ENCODE measurements around the gene GCC2.

GRCh38 chr2:108548208-108549003 lies 99.4 kb downstream of the GCC2 start:
- TF ChIP-seq SMAD3 (CRISPR knock-in tag; IDR thresholded peaks at IDR 0.05) (no peak), HIVEP1 (CRISPR knock-in tag; IDR thresholded peaks at IDR 0.05) (no peak), ATF2 (CRISPR knock-in tag; IDR thresholded peaks at IDR 0.05) (no peak), CTCF (CRISPR knock-in tag; IDR thresholded peaks at IDR 0.05) (no peak), GTF2F1 (IDR thresholded peaks at IDR 0.05; ENCODE audit: low read length) (no peak), ZNF274 (CRISPR knock-in tag; IDR thresholded peaks at IDR 0.05) (no peak), KLF16 (CRISPR knock-in tag; IDR thresholded peaks at IDR 0.05) (no peak), GABPA (IDR thresholded peaks at IDR 0.05; ENCODE audit: low read depth, low read length) (no peak), GABPA (CRISPR knock-in tag; IDR thresholded peaks at IDR 0.05; ENCODE audit: low read depth) (no peak), TCF7L2 (IDR thresholded peaks at IDR 0.05; ENCODE audit: low read depth, low read length) (no peak), ATF3 (CRISPR knock-in tag; IDR thresholded peaks at IDR 0.05) (no peak), HCFC1 (IDR thresholded peaks at IDR 0.05; ENCODE audit: low read depth, low read length) (no peak)
